ENCODE measurements around the gene PSORS1C1. TPM values are rescaled to one million over a fixed set of nuclear protein-coding genes. Genes with fewer than 3 reads are reported as not detected.

The PSORS1C1 gene
- polyA plus RNA-seq, 1 donor (not counting 4 experiments of a cell fraction or from before 2014, with no cell fraction given): 5.7 TPM

DNA sequence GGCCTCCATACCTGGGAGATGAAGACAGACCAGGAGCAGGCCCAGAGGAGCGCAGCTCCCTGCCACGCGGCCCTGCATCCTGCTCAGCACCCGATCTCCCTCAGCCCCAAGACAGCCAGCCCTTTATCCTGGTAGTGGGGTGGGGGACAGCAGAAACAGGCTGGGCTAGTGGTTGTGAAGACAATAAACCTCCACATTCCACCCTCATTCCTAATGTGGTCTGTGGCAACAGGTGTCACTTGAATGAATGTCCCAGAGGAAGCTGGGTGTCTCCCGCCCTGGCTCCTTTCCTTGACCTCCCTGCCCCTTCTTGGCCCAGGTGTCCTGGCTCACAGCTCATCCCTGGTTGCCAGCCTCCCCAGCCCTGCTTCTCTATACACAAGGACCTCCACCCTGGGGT, 2.1 kb upstream of the PSORS1C1 start, which contains the start of gene C6orf15:
TSS of gene C6orf15 (minus strand) at position 98 of the 400 bp plus-strand sequence. CDS start at position 78, 20 bp downstream.
- Histone ChIP-seq H3K9me3 (ENCODE audit: control insufficient read depth, low read depth, low read length) (no peaks in the 10 kb centered on the region), H3K36me3 (ENCODE audit: control insufficient read depth in 2 of 2, extremely low read depth in 1 of 2, insufficient read depth in 2 of 2, low read length in 2 of 2) (peaks cover 3 to 4% of the 10 kb centered on the region in 2 experiments), H4K20me1 (ENCODE audit: control insufficient read depth, extremely low read depth, insufficient read depth, low read length) (no peaks in the 10 kb centered on the region), H3K79me2 (ENCODE audit: control insufficient read depth, insufficient read depth, low read length) (peaks cover 25% of the 10 kb centered on the region), H2AFZ (ENCODE audit: control insufficient read depth, low read length) (no peak within 1 kb of the TSS), H3K9me1 (ENCODE audit: control insufficient read depth, extremely low read depth, insufficient read depth, low read length) (no peaks in the 10 kb centered on the region), H3K27ac (ENCODE audit: control insufficient read depth, insufficient read depth, low read length) (no peak within 1 kb of the TSS), H3K4me1 (ENCODE audit: control insufficient read depth, extremely low read depth, insufficient read depth, low read length) (peaks cover 38% of the 10 kb centered on the region), H3K27me3 (ENCODE audit: control insufficient read depth, extremely low read depth, insufficient read depth, low read length) (no peaks in the 10 kb centered on the region), H3K9ac (ENCODE audit: control insufficient read depth, extremely low read depth, insufficient read depth, low read length) (no peak within 1 kb of the TSS), H3K4me2 (ENCODE audit: control insufficient read depth, extremely low read depth, insufficient read depth, low read depth, low read length) (no peak within 1 kb of the TSS), H3K4me3 (ENCODE audit: control insufficient read depth in 2 of 3, extremely low read depth in 1 of 3, insufficient read depth in 2 of 3, low read depth in 1 of 3, low read length in 3 of 3) (no peak within 1 kb of the TSS)
- dilution Hi-C loops (cut with MboI; ENCODE audit: extremely low pct_ligation_motif_present, low sequenced_read_pairs): no loop called here
- FAIRE-seq (no peak), DNase-seq (ENCODE audit: low read depth, low spot score) (no peak)
- TF ChIP-seq, protein P1, sequence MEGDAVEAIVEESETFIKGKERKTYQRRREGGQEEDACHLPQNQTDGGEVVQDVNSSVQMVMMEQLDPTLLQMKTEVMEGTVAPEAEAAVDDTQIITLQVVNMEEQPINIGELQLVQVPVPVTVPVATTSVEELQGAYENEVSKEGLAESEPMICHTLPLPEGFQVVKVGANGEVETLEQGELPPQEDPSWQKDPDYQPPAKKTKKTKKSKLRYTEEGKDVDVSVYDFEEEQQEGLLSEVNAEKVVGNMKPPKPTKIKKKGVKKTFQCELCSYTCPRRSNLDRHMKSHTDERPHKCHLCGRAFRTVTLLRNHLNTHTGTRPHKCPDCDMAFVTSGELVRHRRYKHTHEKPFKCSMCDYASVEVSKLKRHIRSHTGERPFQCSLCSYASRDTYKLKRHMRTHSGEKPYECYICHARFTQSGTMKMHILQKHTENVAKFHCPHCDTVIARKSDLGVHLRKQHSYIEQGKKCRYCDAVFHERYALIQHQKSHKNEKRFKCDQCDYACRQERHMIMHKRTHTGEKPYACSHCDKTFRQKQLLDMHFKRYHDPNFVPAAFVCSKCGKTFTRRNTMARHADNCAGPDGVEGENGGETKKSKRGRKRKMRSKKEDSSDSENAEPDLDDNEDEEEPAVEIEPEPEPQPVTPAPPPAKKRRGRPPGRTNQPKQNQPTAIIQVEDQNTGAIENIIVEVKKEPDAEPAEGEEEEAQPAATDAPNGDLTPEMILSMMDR (optimal IDR thresholded peaks at IDR 0.05 in 1 of 3, IDR thresholded peaks at IDR 0.05 in 1 of 3, conservative IDR thresholded peaks at IDR 0.05 in 1 of 3; ENCODE audit: extremely low read depth in 1 of 3, insufficient read depth in 2 of 3, low read length in 3 of 3): no peak
- no peak for TF ChIP-seq EZH2 (IDR thresholded peaks at IDR 0.05; ENCODE audit: low read length)

DNA sequence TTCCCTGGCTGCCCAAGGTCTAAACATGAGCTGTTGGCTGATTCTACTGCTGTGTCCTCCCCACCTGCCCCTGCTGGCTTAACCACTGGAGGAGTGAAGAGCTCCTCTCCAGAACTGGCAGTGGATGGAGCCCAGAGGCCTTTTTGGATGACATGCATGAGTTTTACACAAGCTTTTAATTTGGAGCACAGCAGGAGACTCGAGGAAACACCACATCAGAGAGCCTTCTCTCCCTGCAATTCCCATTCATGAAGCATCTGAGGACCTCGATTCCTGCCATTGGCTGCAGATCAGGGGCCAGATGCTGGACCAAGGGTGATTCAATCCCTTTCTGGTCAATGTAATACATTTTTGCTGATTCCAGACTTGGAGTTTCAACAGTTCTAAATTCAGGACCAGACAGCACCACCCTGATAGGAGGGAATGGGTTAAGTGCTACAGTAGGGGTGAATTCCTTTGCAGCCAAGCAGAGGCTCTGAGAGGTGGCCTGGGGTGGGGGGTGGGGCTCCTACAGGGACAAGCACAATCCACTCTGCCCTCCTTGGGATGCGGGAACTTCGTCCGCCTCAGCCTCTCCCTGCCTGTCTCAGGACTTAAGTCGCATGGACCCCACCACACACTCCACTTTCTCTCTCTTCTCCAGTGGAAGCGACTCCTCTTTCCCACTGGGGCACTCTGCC, 599 bp upstream of the PSORS1C1 start:
- Histone ChIP-seq H3K4me2 (ENCODE audit: control insufficient read depth, extremely low read depth, insufficient read depth, low read depth, low read length) (peak overlapping the region; percentile 99), H3K4me3 (ENCODE audit: control insufficient read depth in 2 of 3, extremely low read depth in 1 of 3, insufficient read depth in 2 of 3, low read depth in 1 of 3, low read length in 3 of 3) (peak overlapping the region in 2 of 3 experiments; percentile 57 to 82), H3K9me1 (ENCODE audit: control insufficient read depth, extremely low read depth, insufficient read depth, low read length) (no peaks in the 10 kb centered on the region), H3K27me3 (ENCODE audit: control insufficient read depth, extremely low read depth, insufficient read depth, low read length) (no peaks in the 10 kb centered on the region), H2AFZ (ENCODE audit: control insufficient read depth, low read length) (peak overlapping the region; percentile 76), H3K9ac (ENCODE audit: control insufficient read depth, extremely low read depth, insufficient read depth, low read length) (peak overlapping the region; percentile 89), H3K4me1 (ENCODE audit: control insufficient read depth, extremely low read depth, insufficient read depth, low read length) (peaks cover 38% of the 10 kb centered on the region), H3K79me2 (ENCODE audit: control insufficient read depth, insufficient read depth, low read length) (peaks cover 32% of the 10 kb centered on the region), H3K36me3 (ENCODE audit: control insufficient read depth in 2 of 2, extremely low read depth in 1 of 2, insufficient read depth in 2 of 2, low read length in 2 of 2) (peaks cover 6 to 10% of the 10 kb centered on the region in 2 experiments), H3K9me3 (ENCODE audit: control insufficient read depth, low read depth, low read length) (no peaks in the 10 kb centered on the region), H4K20me1 (ENCODE audit: control insufficient read depth, extremely low read depth, insufficient read depth, low read length) (no peaks in the 10 kb centered on the region), H3K27ac (ENCODE audit: control insufficient read depth, insufficient read depth, low read length) (peak overlapping the region; percentile 91)
- dilution Hi-C loops (cut with MboI; ENCODE audit: extremely low pct_ligation_motif_present, low sequenced_read_pairs): no loop called here
- FAIRE-seq (peak; percentile 53), DNase-seq (ENCODE audit: low read depth, low spot score) (no peak)
- TF ChIP-seq, protein P1 (optimal IDR thresholded peaks at IDR 0.05 in 1 of 3, IDR thresholded peaks at IDR 0.05 in 1 of 3, conservative IDR thresholded peaks at IDR 0.05 in 1 of 3; ENCODE audit: extremely low read depth in 1 of 3, insufficient read depth in 2 of 3, low read length in 3 of 3): no peak
- TF ChIP-seq EZH2 (IDR thresholded peaks at IDR 0.05; ENCODE audit: low read length): no peak

Data from keratinocyte (primary cell).